HT1080 (cell line): ENCODE measurements around the gene CTF1. TPM values are rescaled to one million over a fixed set of nuclear protein-coding genes. Genes with fewer than 3 reads are reported as not detected.
"Not testable (repeated sequence)": the region's sequence is repeated elsewhere in the genome, so short reads cannot be mapped to it uniquely, and the experiment has no call there.

Experiments
- DNase-seq: peaks from one replicate; pipeline ENCODE4 v3.0.0-alpha.2; 2015; ENCODE audit warnings: low read depth
- polyA plus RNA-seq, 2 experiments: library from polyadenylated mRNA; depleted of rRNA; stranded (reverse); fragments of >200 nt; gene quantifications; 2 replicates each; pipeline ENCODE4 v1.2.3, GENCODE V29; 2015
- total RNA-seq: library from RNA; depleted of rRNA; stranded (reverse); fragments of >200 nt; shearing (Covaris generic); gene quantifications from 2 replicates; pipeline ENCODE4 v1.2.3, GENCODE V29; 2014; rRNA removed

CTF1 gene
- total RNA-seq: not detected in 2 replicates
- polyA plus RNA-seq (2015; cell fraction: cytosol; rRNA removed): 0.17 TPM in 1 of 2 replicates, not detected in the other
- 0.12 TPM in 1 of 2 replicates, not detected in the other for polyA plus RNA-seq (2015; cell fraction: nucleus; rRNA removed)

GRCh38 chr16:30896261-30896888, at the start of gene CTF1:
Gene CTF1, plus strand, starts transcription at chr16:30896614. Its CDS starts 30 bp downstream, at chr16:30896644.
- no peak for DNase-seq

GRCh38 chr16:30846649-30847402, 49.6 kb upstream of the CTF1 start:
- DNase-seq: no peak

- DNase-seq: no peak
Measured at GRCh38 chr16:30850246-30850645, 46.2 kb upstream of the CTF1 start.

GRCh38 chr16:30853758-30854157, 42.7 kb upstream of the CTF1 start:
- DNase-seq: no peak

- DNase-seq: no peak
Measured at GRCh38 chr16:30858111-30858495, 38.3 kb upstream of the CTF1 start.

- DNase-seq: no peak
Measured at GRCh38 chr16:30858829-30859423, 37.5 kb upstream of the CTF1 start.

- not testable (repeated sequence) for DNase-seq
Measured at GRCh38 chr16:30860729-30861128, 35.7 kb upstream of the CTF1 start.

- not testable (repeated sequence) for DNase-seq
Measured at GRCh38 chr16:30863178-30863577, 33.2 kb upstream of the CTF1 start.

- no peak for DNase-seq
Measured at GRCh38 chr16:30866031-30866430, 30.4 kb upstream of the CTF1 start.

GRCh38 chr16:30867747-30868146, 28.7 kb upstream of the CTF1 start:
- DNase-seq: no peak

GRCh38 chr16:30870904-30871303, 25.5 kb upstream of the CTF1 start:
- DNase-seq: no peak

GRCh38 chr16:30874244-30874820, 22.1 kb upstream of the CTF1 start:
- DNase-seq: no peak

GRCh38 chr16:30874821-30875717, 21.3 kb upstream of the CTF1 start:
- DNase-seq: peak; percentile 89

GRCh38 chr16:30875871-30876801, 20.3 kb upstream of the CTF1 start:
- DNase-seq: peak; percentile 27

- no peak for DNase-seq
Measured at GRCh38 chr16:30876867-30877266, 19.5 kb upstream of the CTF1 start.

- no peak for DNase-seq
Measured at GRCh38 chr16:30882429-30883310, 13.7 kb upstream of the CTF1 start.

- DNase-seq: no peak
Measured at GRCh38 chr16:30884760-30885159, 11.7 kb upstream of the CTF1 start.

GRCh38 chr16:30885196-30885595, 11.2 kb upstream of the CTF1 start:
- no peak for DNase-seq

GRCh38 chr16:30886145-30886544, 10.3 kb upstream of the CTF1 start:
- DNase-seq: no peak
